ENCODE results near the gene PRR20D. TPM values are rescaled to one million over a fixed set of nuclear protein-coding genes. Genes with fewer than 3 reads are reported as not detected.

The PRR20D gene
- total RNA-seq, 1 donor from 2014 or later, result not detected

GRCh38 chr13:57212989-57213388 lies 52.6 kb downstream of the PRR20D start:
- H3K27me3 ChIP-seq, result no peaks in the 10 kb centered on the region
- H3K9me3 ChIP-seq, result no peaks in the 10 kb centered on the region
- TF ChIP-seq CTCF (IDR thresholded peaks at IDR 0.05), result no peak
- no peak overlapping the region for H3K4me3 ChIP-seq
- H3K36me3 ChIP-seq, result no peaks in the 10 kb centered on the region
- no peak for DNase-seq (ENCODE audit: low spot score in 2 of 2)
- no peak overlapping the region for H3K27ac ChIP-seq
- H3K4me1 ChIP-seq, result no peaks in the 10 kb centered on the region
- intact Hi-C loops (cut with DNase I), result no loop called here

Other genes starting within 250 kb of the PRR20D start
- not detected for gene PRR20A, start 19.7 kb upstream of the PRR20D start, total RNA-seq
- not detected for gene PRR20B, start 13.1 kb upstream of the PRR20D start, total RNA-seq
- gene PRR20C, start 6.6 kb upstream of the PRR20D start, total RNA-seq, result not detected
- not detected for gene PRR20E, start 6.6 kb downstream of the PRR20D start, total RNA-seq